HepG2 (cell line): ENCODE data around the gene MVP. TPM values are rescaled to one million over a fixed set of nuclear protein-coding genes. Genes with fewer than 3 reads are reported as not detected.

Experiments
- ATAC-seq: fragments of 200-7000 bp; cut with Tn5 transposase; 3 replicates; pipeline ENCODE4 v1.9.1; 2020; ENCODE audit warnings: mild to moderate bottlenecking, moderate library complexity
- BruUV-seq: library from RNA; stranded (reverse); fragments of 400-500 nt; replicated peaks from 2 replicates; lab custom pipeline; 2021; lab: Mats Ljungman, UMichigan
- CTCF ChIA-PET: fragments of 300-600 bp; formaldehyde crosslinking; extraction: SDS; loops from one replicate; lab custom pipeline; 2021; ENCODE audit warnings: low total read pairs, inconsistent platforms, low intra/inter-chr PET ratio; lab: Yijun Ruan, JAX
- POLR2A ChIA-PET: fragments of 350-600 bp; sonication (Branson Sonifier 250); formaldehyde crosslinking; loops from one replicate; lab custom pipeline; 2020; ENCODE audit warnings: antibody characterized with exemption, inconsistent platforms; lab: Yijun Ruan, JAX
- DNase-seq: peaks from one replicate; pipeline ENCODE4 v3.0.0-alpha.2; 2015; ENCODE audit warnings: low spot score
- FAIRE-seq: peaks from 3 replicates; lab custom pipeline; 2011; peaks lifted over from hg19 to GRCh38; lab: Jason Lieb, UNC
- H2AFZ ChIP-seq: one replicate; pipeline ENCODE4 v1.6.1; 2011; ENCODE audit warnings: low read length, inconsistent platforms
- H3K27ac ChIP-seq: fragments of 300-600 bp; 3 replicates; pipeline ENCODE4 v1.8.0; 2011; ENCODE audit warnings: mixed run types, mild to moderate bottlenecking, mixed read lengths, low read length, inconsistent platforms; ENCODE audit not compliant: insufficient read depth; ENCODE audit errors: extremely low read length
- H3K27me3 ChIP-seq, 2 experiments: fragments of 200-600 bp in 1 of 2; 2 replicates in 1 of 2; 3 replicates in 1 of 2; pipeline versions ENCODE4 v1.6.0 to v1.8.0; 2011; ENCODE audit warnings: low read length in 2 of 2, mild to moderate bottlenecking in 2 of 2, moderate library complexity in 2 of 2, inconsistent platforms in 1 of 2; ENCODE audit not compliant: insufficient read depth in 2 of 2, control insufficient read depth in 1 of 2
- H3K36me3 ChIP-seq, 2 experiments: fragments of 200-600 bp in 1 of 2; replicated peaks in 1 of 2; 2 replicates in 1 of 2; 3 replicates in 1 of 2; pipeline versions ENCODE4 v1.5.1 to v1.8.0; 2011; ENCODE audit warnings: low read length in 2 of 2, inconsistent platforms in 1 of 2; ENCODE audit not compliant: insufficient read depth in 2 of 2, control insufficient read depth in 1 of 2
- H3K4me1 ChIP-seq: 2 replicates; pipeline ENCODE4 v1.5.1; 2012; ENCODE audit warnings: low read length, inconsistent platforms; ENCODE audit not compliant: insufficient read depth
- H3K4me2 ChIP-seq: 2 replicates; pipeline ENCODE4 v1.6.0; 2011; ENCODE audit warnings: low read depth, low read length, inconsistent platforms
- H3K4me3 ChIP-seq, 3 experiments: fragments of 200-600 bp in 1 of 3; sonication (generic), shearing (Covaris generic) in 1 of 3; replicated peaks in 1 of 3; 2 replicates each; pipeline ENCODE4 v1.5.1; 2011 to 2016; ENCODE audit warnings: low read length in 3 of 3, inconsistent platforms in 2 of 3, low read depth in 2 of 3, mild to moderate bottlenecking in 2 of 3, control low read depth in 1 of 3, mixed read lengths in 1 of 3; ENCODE audit not compliant: insufficient read depth in 1 of 3
- H3K79me2 ChIP-seq: one replicate; pipeline ENCODE4 v1.6.1; 2011; ENCODE audit warnings: low read length, inconsistent platforms; ENCODE audit not compliant: insufficient read depth
- H3K9ac ChIP-seq: 2 replicates; pipeline ENCODE4 v1.6.0; 2011; ENCODE audit warnings: mild to moderate bottlenecking, low read depth, low read length, inconsistent platforms; ENCODE audit not compliant: insufficient read depth
- H3K9me3 ChIP-seq: 2 replicates; pipeline ENCODE4 v1.5.1; 2012; ENCODE audit warnings: mild to moderate bottlenecking, low read length
- H4K20me1 ChIP-seq: 2 replicates; pipeline ENCODE4 v1.6.0; 2011; ENCODE audit warnings: inconsistent platforms, mild to moderate bottlenecking, low read length, moderate library complexity; ENCODE audit not compliant: insufficient read depth
- ARID4A ChIP-seq: sonication (generic); formaldehyde crosslinking; IDR thresholded peaks from 2 replicates; pipeline ENCODE4 v1.5.0; 2020; ENCODE audit warnings: mild to moderate bottlenecking, missing genetic modification reagents, borderline replicate concordance
- CREM ChIP-seq, 2 experiments: sonication (generic) in 1 of 2; formaldehyde crosslinking in 1 of 2; IDR thresholded peaks; 2 replicates each; pipeline versions ENCODE4 v1.4.0 to v1.6.1; 2016 to 2020; ENCODE audit warnings: antibody characterized with exemption in 1 of 2, mild to moderate bottlenecking in 1 of 2, missing genetic modification reagents in 1 of 2
- MYNN ChIP-seq: sonication (generic); formaldehyde crosslinking; IDR thresholded peaks from 2 replicates; pipeline ENCODE4 v1.4.0; 2020; ENCODE audit warnings: mild to moderate bottlenecking, low read depth, missing genetic modification reagents
- NFATC3 ChIP-seq: sonication (generic); formaldehyde crosslinking; IDR thresholded peaks from 2 replicates; pipeline ENCODE4 v1.5.1; 2020; ENCODE audit warnings: mild to moderate bottlenecking, missing genetic modification reagents
- POLR2A ChIP-seq, 2 experiments: IDR thresholded peaks; 2 replicates each; pipeline ENCODE4 v1.6.1; 2011; ENCODE audit warnings: low read depth in 2 of 2, low read length in 2 of 2, mild to moderate bottlenecking in 1 of 2, moderate library complexity in 1 of 2; ENCODE audit not compliant: insufficient read depth in 1 of 2
- TFE3 ChIP-seq: IDR thresholded peaks from 2 replicates; pipeline ENCODE4 v1.6.1; 2016
- XRCC5 ChIP-seq: fragments of 200-400 bp; formaldehyde crosslinking; optimal IDR thresholded peaks from 2 replicates; pipeline ENCODE3; 2017; ENCODE audit warnings: mild to moderate bottlenecking, low read length
- ZBTB33 ChIP-seq: sonication (generic); formaldehyde crosslinking; IDR thresholded peaks from 2 replicates; pipeline ENCODE4 v1.4.0; 2020; ENCODE audit warnings: missing genetic modification reagents
- ZBTB38 ChIP-seq: sonication (generic); formaldehyde crosslinking; IDR thresholded peaks from 2 replicates; pipeline ENCODE4 v1.5.1; 2020; ENCODE audit warnings: mild to moderate bottlenecking, missing genetic modification reagents
- ZNF225 ChIP-seq: sonication (generic); formaldehyde crosslinking; IDR thresholded peaks from 2 replicates; pipeline ENCODE4 v1.4.0; 2020; ENCODE audit warnings: mild to moderate bottlenecking, missing genetic modification reagents
- ZNF280D ChIP-seq: sonication (generic); formaldehyde crosslinking; IDR thresholded peaks from 2 replicates; pipeline ENCODE4 v1.5.1; 2020; ENCODE audit warnings: mild to moderate bottlenecking, missing genetic modification reagents
- ZNF580 ChIP-seq: IDR thresholded peaks from 2 replicates; pipeline ENCODE4 v1.6.1; 2016; ENCODE audit warnings: low read depth, borderline replicate concordance
- whole genome bisulfite sequencing: methylation state at CpG from one replicate; pipeline ENCODE4 v1.1.6; 2017; ENCODE audit warnings: low lambda C conversion rate; 5-methylcytosine and 5-hydroxymethylcytosine counted together
- in situ Hi-C: cut with HindIII; loops from 2 replicates; pipeline ENCODE4 v1.10.0; 2017; ENCODE audit warnings: low pct_unique_long_range_greater_than_20kb; ENCODE audit not compliant: extremely low pct_ligation_motif_present
- intact Hi-C: fragments of 100-400 bp; cut with micrococcal nuclease; formaldehyde crosslinking; loops from one replicate; pipeline ENCODE4 v1.10.0; 2022; ENCODE audit not compliant: unreplicated experiment
- polyA plus RNA-seq, 8 experiments: library from polyadenylated mRNA; depleted of rRNA in 3 of 8; stranded (reverse) in 7 of 8; unstranded in 1 of 8; fragments of >200 nt; fragmentation: Illumina TruSeq in 4 of 8; extraction: Trizol in 4 of 8; gene quantifications; 2 replicates each; pipeline versions ENCODE4 v1.2.1 to v1.2.3, GENCODE V29; 2011 to 2016; ENCODE audit warnings: low read depth in 4 of 8, missing spikeins in 1 of 8, mixed read lengths in 1 of 8; ENCODE audit not compliant: insufficient read depth in 1 of 8
- total RNA-seq, 5 experiments: library from RNA; depleted of rRNA; stranded (reverse); fragments of >200 nt; fragmentation: Illumina TruSeq; extraction: Trizol; gene quantifications; 2 replicates each; pipeline ENCODE4 v1.2.3, GENCODE V29; 2016; ENCODE audit warnings: low read depth in 1 of 5

Gene MVP
- total and polyA plus RNA-seq, 2 of the 13 experiments (the other 11 are each of a cell fraction or from before 2014, with no cell fraction given), result 22.9 to 43.5 TPM

GRCh38 chr16:29819506-29819905 lies 756 bp upstream of the MVP start:
- H3K4me3 ChIP-seq, result peak overlapping the region in 1 of 3 experiments; percentile 71; a peak in 2 of 6 replicates
- ATAC-seq (no peak), DNase-seq (no peak), FAIRE-seq (no peak)
- no peaks in the 10 kb centered on the region for H3K9me3 ChIP-seq
- ChIA-PET POLR2A (interaction anchor here (1.3 to 7.0 kb wide), 9 partner anchors 8 to 142 kb away, joined by 3 to 145 read pairs (median 18); partner anchors contain the start of genes CDIPT, KIF22, MAZ and PRRT2), CTCF (interaction anchor here (3.3 kb wide), 1 partner anchor 29 kb away, joined by 12 read pairs; no protein-coding TSS in a partner anchor)
- H3K9ac ChIP-seq, result no peak overlapping the region
- intact Hi-C loops (no loop called here), in situ Hi-C loops (loop anchor here (25.0 kb wide), 1 partner anchor 843 kb away; the partner anchor contains the start of genes FBRS and PRR14)
- no peak overlapping the region for H2AFZ ChIP-seq
- BruUV-seq, result no TSS peak
- no peaks in the 10 kb centered on the region; a peak in 2 of 5 replicates for H3K27me3 ChIP-seq
- H3K79me2 ChIP-seq, result peaks cover 29% of the 10 kb centered on the region
- WGBS, result 84% methylated on average over 15 of the region's 15 CpGs
- H3K36me3 ChIP-seq, result peaks cover 0 to 9% of the 10 kb centered on the region in 2 experiments; a peak in 2 of 5 replicates
- peaks cover 5% of the 10 kb centered on the region; the same call in 1 of the 2 replicates for H4K20me1 ChIP-seq
- peak overlapping the region; percentile 24 for H3K27ac ChIP-seq
- peak overlapping the region; percentile 86 for H3K4me2 ChIP-seq
- peaks cover 88% of the 10 kb centered on the region for H3K4me1 ChIP-seq
- TF ChIP-seq NFATC3 (CRISPR knock-in tag) (no peak), XRCC5 (peak; percentile 28), ZNF580 (CRISPR knock-in tag) (0 out of 2 replicates have a peak, but pooled peaks have one; percentile 29), CREM (IDR thresholded peaks at IDR 0.05) (no peak), CREM (CRISPR knock-in tag; IDR thresholded peaks at IDR 0.05) (0 out of 2 replicates have a peak, but pooled peaks have one; percentile 10), ZNF225 (CRISPR knock-in tag) (no peak), ZNF280D (CRISPR knock-in tag) (no peak), MYNN (CRISPR knock-in tag) (no peak), POLR2A (IDR thresholded peaks at IDR 0.05; ENCODE audit: insufficient read depth in 1 of 2, low read depth in 2 of 2, low read length in 2 of 2) (0 out of 4 replicates have a peak, but pooled peaks of 1 of the 2 experiments have one; percentile 29), ARID4A (CRISPR knock-in tag) (0 out of 2 replicates have a peak, but pooled peaks have one; percentile 29), ZBTB38 (peak; percentile 96), ZBTB33 (CRISPR knock-in tag) (peak; percentile 85), TFE3 (CRISPR knock-in tag) (no peak)
